Measurements from ENCODE around the gene REEP3.
"Not testable (repeated sequence)": the region's sequence is repeated elsewhere in the genome, so short reads cannot be mapped to it uniquely, and the experiment has no call there.

REEP3 gene

GRCh38 chr10:63628526-63629362 lies 107.5 kb downstream of the REEP3 start:
- peak in 52 of 56 donors; percentile 12 to 84 (median 47) for DNase-seq

DNA sequence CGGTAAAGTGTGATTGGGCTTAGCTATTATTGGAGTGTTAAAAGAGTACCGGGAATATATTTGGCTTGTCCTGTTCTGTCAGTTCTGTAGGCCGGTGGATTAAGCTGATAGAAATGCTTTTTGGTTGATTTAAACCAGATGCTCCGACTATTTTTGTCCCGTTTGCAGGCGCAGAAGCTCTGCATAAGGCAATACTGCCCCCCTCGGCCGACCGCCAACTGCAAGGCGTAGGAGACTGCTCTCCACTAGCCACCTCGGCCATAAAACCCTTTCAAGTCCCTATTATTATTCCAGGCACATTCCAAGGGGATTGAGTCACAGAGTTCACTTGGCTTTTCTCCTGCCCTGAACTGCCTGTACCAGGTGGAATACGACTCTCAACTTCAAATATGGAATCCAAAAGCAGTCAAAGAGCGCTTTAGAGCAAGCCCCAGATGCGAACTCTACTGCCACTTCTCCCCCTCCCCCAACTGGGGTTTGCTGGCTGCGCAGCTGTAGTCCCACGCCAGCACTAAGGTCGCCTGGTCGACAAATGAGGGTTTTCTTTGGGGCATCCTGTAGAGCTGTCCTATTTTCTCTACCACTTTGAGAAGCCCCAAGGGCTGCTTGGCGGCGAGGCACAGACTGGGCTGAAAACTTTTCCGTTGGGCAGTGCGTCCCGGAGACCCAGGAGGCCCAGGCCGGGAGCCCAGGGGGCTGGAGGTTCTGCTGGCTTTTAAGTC lies 108.3 kb downstream of the REEP3 start:
- DNase-seq = peak; percentile 29 to 95 (median 87)

DNA sequence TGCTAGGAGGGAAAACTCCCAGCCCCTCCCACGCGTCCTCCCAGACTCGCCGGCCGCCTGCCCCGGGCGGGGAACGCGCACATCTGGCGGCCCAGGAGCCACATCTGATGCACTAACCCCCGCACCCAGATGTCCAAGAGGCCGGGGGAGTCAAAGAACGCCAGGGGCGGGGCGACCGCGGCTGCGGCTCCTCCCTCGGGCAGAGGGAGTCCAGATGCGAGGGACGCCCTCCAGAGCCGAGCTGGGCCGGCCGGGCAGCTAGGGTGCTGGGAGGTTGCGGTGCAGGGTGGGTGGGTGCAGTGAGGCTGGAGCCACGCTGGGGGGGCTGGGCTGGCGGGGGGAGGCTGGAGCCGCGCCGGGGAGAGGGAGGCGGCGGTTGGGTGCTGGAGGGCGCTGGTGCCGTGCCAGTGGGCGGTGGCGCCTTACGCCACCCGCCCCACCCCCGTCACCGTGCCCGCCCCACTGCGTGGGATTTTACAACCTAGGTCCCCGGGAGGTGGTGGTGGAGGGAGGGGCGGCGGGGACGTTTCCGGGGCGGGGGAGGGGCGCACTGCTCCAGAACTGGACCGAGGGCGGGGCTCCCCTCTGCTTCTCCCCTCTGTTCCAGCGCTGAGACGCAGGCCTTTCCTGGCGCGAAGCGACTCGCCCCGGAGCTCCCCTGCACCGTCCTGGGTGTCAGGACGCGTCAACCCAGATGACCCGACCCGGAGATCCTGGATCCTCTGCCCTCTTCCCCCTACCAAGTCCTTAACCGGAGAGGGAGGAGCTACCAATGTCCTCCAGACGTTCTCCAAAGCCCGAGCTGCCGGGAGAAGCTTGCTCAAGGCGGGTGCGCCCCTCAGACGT lies 109.1 kb downstream of the REEP3 start:
- peak in 55 of 56 donors; percentile 50 to 96 (median 82) for DNase-seq

DNA sequence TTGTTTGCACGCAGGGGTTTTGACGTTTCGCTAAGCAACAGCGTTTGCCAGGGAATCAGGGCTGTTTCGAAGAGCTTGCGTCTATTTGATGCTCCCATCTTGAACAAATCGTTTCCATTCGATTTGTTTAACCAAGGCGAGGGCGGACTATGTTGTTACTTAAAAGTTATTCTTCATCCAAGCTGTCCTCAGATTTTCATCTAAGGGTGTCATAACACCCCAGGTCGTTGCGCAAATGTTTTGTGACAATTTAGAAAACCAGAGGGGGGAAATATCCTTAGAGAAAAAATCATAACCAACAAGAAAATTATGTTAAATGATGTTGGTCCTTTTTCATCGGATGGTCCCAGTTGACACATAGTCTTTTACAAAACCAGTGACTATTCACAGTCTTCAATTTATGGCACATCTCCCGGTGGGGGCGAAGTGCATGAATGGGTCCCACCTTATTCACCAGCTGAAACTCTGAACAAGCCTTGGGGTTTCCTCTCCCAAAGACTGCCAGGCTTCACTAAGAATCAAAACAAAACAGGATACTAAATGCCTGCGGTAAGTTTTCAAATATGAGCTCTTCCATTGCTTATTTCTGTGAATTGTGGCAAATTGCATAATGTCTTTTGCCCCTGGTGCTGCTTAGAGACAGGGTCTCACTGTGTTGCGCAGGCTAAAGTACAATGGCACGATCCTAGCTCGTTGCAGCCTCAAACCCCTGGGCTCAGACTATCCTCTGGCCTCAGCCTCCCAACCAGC lies 109.9 kb downstream of the REEP3 start:
- peak in 1 of 56 donors; percentile 4 for DNase-seq

GRCh38 chr10:63631991-63632390 lies 110.8 kb downstream of the REEP3 start:
- DNase-seq = no peak

- peak in 11 of 56 donors; percentile 1 to 46 (median 9) for DNase-seq
These were observed 112.7 kb downstream of the REEP3 start for GRCh38 chr10:63633677-63634487.

DNA sequence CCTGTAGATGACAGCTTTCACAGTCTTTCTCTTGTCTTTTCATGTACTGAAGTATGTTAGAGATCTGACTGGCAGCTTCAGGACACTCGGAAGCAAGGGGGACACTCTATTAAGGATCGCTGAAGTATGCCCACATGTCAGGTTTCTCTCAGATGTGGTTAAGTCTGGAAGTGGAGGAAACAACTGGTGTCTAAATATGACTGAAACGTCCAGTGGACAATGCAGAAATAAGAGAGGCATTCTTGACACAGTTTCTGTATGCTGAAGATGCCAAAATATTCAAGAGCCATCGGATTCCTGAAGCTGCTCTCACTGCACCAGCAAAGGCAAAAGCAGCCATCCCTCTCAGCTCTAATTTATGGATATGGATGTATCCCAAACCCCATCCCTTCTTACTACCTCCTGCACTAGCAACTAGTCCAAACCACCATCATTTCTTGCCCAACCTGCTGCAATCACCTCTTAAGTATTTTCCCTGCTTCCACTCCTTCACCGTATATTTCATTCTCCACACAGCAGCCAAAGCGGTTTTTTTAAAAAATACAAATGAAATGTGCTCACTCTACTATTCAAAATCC lies 113.4 kb downstream of the REEP3 start:
- no peak for DNase-seq

- no peak for DNase-seq
These were observed 115.6 kb downstream of the REEP3 start for GRCh38 chr10:63636812-63637211.

DNA sequence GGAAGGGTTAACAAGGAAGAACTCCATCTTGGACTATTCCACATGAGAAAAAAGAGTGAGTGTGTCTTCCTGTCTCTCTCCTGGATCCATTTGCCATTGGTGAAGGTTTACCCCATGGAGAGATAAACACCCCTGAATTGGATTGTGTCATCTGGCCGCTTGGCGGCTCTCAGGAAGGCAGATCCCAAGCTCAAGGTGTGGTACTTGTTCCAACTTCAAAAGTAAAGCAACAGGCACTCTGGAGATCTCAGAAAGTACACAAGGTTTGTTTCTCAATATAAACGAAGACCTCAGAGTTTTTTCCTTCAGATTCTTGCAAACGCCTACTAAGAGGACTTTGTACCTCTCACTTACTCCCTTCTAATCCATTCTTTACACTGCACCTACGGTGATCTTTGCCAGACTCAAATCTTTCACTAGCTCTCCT lies 116.7 kb downstream of the REEP3 start:
- DNase-seq = no peak

DNA sequence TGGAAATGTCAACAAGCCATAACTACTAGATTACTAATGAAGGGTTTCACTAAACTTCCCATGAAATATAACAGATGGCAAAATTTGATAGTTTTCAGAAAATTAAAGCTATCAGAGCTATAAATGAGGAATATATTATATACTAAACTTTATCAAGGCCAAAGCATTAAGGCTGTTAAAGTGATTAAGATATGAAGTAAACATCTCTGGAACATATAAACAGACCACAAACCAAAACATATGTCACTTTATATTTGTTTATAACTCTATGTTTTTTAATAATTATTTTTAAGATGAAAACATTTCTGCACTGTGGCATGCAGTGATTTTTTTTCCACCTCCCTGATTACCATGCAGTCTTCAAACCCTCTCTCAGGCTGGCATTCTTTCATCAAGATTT lies 120.2 kb downstream of the REEP3 start:
- DNase-seq = no peak

DNA sequence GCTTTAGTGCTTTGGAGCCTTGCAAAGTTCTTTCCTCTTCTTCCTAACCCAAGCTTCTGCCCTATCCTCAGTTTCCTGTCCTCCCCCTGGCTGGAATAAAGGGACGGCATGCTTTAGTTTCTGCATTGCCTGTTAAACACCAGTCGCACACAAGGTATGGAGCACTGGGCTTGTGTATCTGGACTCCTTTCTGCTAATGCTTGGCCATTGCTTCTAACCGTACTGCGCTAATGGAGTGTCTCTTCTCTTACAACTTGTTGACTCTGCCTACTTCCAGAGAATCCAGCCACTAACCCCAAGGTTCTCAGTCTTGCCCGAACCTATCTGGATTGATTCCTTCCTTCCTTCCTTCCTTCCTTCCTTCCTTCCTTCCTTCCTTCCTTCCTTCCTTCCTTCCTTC lies 120.6 kb downstream of the REEP3 start:
- no peak for DNase-seq

GRCh38 chr10:63642808-63643207 lies 121.6 kb downstream of the REEP3 start:
- DNase-seq = no peak

DNA sequence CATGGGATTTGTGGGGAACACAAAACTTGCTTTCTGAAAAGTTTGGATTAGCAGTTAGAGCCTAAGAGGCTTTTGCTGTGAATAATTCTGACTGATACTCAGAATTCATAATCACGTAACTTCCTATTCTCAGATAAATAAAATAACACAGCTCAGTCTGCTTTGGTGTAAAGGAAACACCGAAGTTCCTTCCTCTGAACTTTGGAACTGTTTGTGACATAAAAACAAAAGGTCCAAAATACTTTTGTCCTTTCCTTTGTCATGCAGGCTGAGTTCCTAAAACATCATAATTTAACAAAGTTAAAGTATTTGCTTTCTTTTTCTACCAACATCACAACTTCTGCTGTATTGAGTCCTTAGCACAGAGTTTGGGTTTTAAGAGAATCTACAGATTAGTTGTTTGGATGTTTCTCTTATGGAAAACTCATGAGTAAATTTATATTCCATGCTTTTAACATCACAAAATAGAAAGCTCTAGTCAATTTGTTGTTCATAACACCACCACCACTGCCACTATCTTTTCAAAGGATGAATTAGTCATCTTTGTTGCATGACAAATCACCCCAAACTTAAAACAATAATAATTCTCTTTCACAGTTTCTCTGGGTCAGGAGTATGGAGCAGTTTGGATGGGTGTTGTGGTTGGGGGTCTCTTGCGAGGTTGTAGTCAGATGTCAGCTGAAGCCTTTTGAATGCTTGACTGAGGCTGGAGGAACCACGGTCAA lies 123.4 kb downstream of the REEP3 start:
- DNase-seq = no peak

GRCh38 chr10:63645195-63645594 lies 124.0 kb downstream of the REEP3 start:
- no peak for DNase-seq

DNA sequence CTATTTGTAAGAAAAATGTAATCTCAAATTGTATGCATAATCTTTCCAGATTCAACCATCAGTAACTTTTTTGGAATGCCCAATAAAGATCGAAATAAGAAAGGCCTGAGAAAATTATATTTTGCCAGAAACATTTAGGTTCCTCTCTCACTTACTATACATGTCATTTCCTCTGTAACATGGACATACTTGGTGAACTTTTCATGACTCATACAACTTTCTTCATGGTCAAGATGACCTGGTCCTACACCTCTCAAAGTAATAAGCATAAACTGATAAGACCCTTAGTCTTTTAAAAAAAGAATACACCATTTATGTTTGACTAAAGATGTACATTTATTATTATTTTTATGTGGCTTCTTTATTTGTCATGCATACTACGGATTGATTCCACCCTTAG lies 125.3 kb downstream of the REEP3 start:
- DNase-seq = no peak

DNA sequence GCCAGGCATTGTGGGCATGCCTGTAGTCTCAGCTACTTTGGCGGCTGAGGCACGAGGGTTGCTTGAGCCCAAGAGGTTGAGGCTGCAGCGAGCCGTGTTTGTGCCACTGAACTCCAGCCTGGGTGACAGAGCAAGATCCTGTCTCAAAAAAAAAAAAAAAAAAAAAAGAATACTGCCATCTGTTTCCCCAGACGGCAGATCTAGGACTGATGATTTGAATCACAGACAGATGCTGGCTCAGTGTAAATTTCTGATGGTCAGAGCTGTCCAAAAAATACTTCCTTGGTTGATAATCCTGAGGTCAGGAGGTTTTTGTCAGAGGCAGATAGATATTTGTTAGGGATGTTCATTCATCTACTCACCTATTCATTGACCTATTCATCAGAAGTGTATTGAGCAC lies 130.7 kb downstream of the REEP3 start:
- no peak for DNase-seq

DNA sequence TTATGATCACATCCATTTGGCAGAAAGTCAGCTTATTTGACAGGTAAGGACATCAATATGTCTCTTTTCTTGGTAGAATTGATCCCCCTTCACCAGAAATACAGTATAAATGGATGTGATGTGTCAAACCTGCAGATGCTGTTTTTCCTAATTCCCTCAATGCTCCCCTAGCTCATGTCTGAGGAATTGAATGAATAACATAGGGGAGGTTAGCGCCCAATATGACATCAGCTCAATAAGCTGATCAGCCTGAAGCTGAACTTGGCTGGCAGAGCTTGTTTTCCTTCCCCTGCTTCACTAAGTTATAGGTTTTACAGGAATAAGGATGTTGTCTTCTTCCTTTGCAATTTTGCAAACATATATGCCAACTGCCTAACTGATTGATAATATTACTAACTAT lies 132.5 kb downstream of the REEP3 start:
- DNase-seq = no peak

GRCh38 chr10:63657761-63658160 lies 136.6 kb downstream of the REEP3 start:
- no peak for DNase-seq

GRCh38 chr10:63660941-63661340 lies 139.7 kb downstream of the REEP3 start:
- not testable (repeated sequence) for DNase-seq
